ENCODE measurements around the gene GPD2. TPM values are rescaled to one million over a fixed set of nuclear protein-coding genes. Genes with fewer than 3 reads are reported as not detected.

Gene GPD2
- total RNA-seq, 1 experiment from 2014 or later: 58.3 TPM

- H3K9me3 Mint-ChIP-seq (ENCODE audit: unreplicated experiment): no peaks in the 10 kb centered on the region
- TF ChIP-seq CTCF (IDR thresholded peaks at IDR 0.05; ENCODE audit: insufficient read depth in 1 of 2, low read depth in 1 of 2, low read length in 1 of 2, severe bottlenecking in 1 of 2, unreplicated experiment in 1 of 2): no peak
- no peak for DNase-seq
- ChIA-PET POLR2A (no interaction called here), CTCF (no interaction called here)
- no peak overlapping the region for H3K27ac Mint-ChIP-seq (ENCODE audit: unreplicated experiment)
- H3K4me3 Mint-ChIP-seq (ENCODE audit: unreplicated experiment): no peak overlapping the region
- Histone ChIP-seq H3K27me3 (replicated peaks; ENCODE audit: control insufficient read depth, insufficient read depth, low read length) (no peaks in the 10 kb centered on the region), H3K36me3 (ENCODE audit: control insufficient read depth, insufficient read depth, low read length) (no peaks in the 10 kb centered on the region; the same call in 1 of the 2 replicates), H3K4me1 (no peaks in the 10 kb centered on the region), H3K4me3 (ENCODE audit: low read depth, low read length) (no peak overlapping the region), H3K9me3 (no peaks in the 10 kb centered on the region)
- intact Hi-C loops (cut with micrococcal nuclease; ENCODE audit: unreplicated experiment): no loop called here
- H3K27me3 Mint-ChIP-seq (ENCODE audit: insufficient read depth, unreplicated experiment): no peaks in the 10 kb centered on the region
- BruUV-seq (replicated peaks): no TSS peak
- peaks cover 25% of the 10 kb centered on the region for H3K36me3 Mint-ChIP-seq (ENCODE audit: insufficient read depth, unreplicated experiment)
- no peaks in the 10 kb centered on the region for H3K4me1 Mint-ChIP-seq (ENCODE audit: low read depth, unreplicated experiment)
Observed at GRCh38 chr2:156574112-156574511, 137.9 kb downstream of the GPD2 start.

- TF ChIP-seq CTCF (IDR thresholded peaks at IDR 0.05; ENCODE audit: insufficient read depth in 1 of 2, low read depth in 1 of 2, low read length in 1 of 2, severe bottlenecking in 1 of 2, unreplicated experiment in 1 of 2): no peak
- no peak for DNase-seq
- Histone ChIP-seq H3K9me3 (no peaks in the 10 kb centered on the region), H3K27me3 (replicated peaks; ENCODE audit: control insufficient read depth, insufficient read depth, low read length) (no peaks in the 10 kb centered on the region), H3K4me3 (ENCODE audit: low read depth, low read length) (no peak overlapping the region), H3K4me1 (no peaks in the 10 kb centered on the region), H3K36me3 (ENCODE audit: control insufficient read depth, insufficient read depth, low read length) (no peaks in the 10 kb centered on the region; the same call in 1 of the 2 replicates)
- CTCF ChIA-PET: no interaction called here
- H3K36me3 Mint-ChIP-seq (ENCODE audit: insufficient read depth, unreplicated experiment): peaks cover 25% of the 10 kb centered on the region
- H3K4me1 Mint-ChIP-seq (ENCODE audit: low read depth, unreplicated experiment): no peaks in the 10 kb centered on the region
- H3K27me3 Mint-ChIP-seq (ENCODE audit: insufficient read depth, unreplicated experiment): no peaks in the 10 kb centered on the region
- no TSS peak for BruUV-seq (replicated peaks)
- POLR2A ChIA-PET: no interaction called here
- H3K27ac Mint-ChIP-seq (ENCODE audit: unreplicated experiment): no peak overlapping the region
- H3K4me3 Mint-ChIP-seq (ENCODE audit: unreplicated experiment): no peak overlapping the region
- no peaks in the 10 kb centered on the region for H3K9me3 Mint-ChIP-seq (ENCODE audit: unreplicated experiment)
- intact Hi-C loops (cut with micrococcal nuclease; ENCODE audit: unreplicated experiment): no loop called here
Observed at GRCh38 chr2:156576005-156576404, 139.8 kb downstream of the GPD2 start.

GRCh38 chr2:156580501-156580900, 144.3 kb downstream of the GPD2 start:
- ChIA-PET CTCF (no interaction called here), POLR2A (no interaction called here)
- no peaks in the 10 kb centered on the region for H3K9me3 Mint-ChIP-seq (ENCODE audit: unreplicated experiment)
- Histone ChIP-seq H3K27me3 (replicated peaks; ENCODE audit: control insufficient read depth, insufficient read depth, low read length) (no peaks in the 10 kb centered on the region), H3K9me3 (no peaks in the 10 kb centered on the region), H3K4me3 (ENCODE audit: low read depth, low read length) (no peak overlapping the region), H3K36me3 (ENCODE audit: control insufficient read depth, insufficient read depth, low read length) (no peaks in the 10 kb centered on the region; the same call in 1 of the 2 replicates), H3K4me1 (no peaks in the 10 kb centered on the region)
- no peaks in the 10 kb centered on the region for H3K27me3 Mint-ChIP-seq (ENCODE audit: insufficient read depth, unreplicated experiment)
- no TSS peak for BruUV-seq (replicated peaks)
- no peak overlapping the region for H3K27ac Mint-ChIP-seq (ENCODE audit: unreplicated experiment)
- no peak for DNase-seq
- H3K4me1 Mint-ChIP-seq (ENCODE audit: low read depth, unreplicated experiment): no peaks in the 10 kb centered on the region
- no peak overlapping the region for H3K4me3 Mint-ChIP-seq (ENCODE audit: unreplicated experiment)
- intact Hi-C loops (cut with micrococcal nuclease; ENCODE audit: unreplicated experiment): loop anchor here (10.0 kb wide), 1 partner anchor 386 kb away; no protein-coding TSS in a partner anchor
- peaks cover 12% of the 10 kb centered on the region for H3K36me3 Mint-ChIP-seq (ENCODE audit: insufficient read depth, unreplicated experiment)
- no peak for TF ChIP-seq CTCF (IDR thresholded peaks at IDR 0.05; ENCODE audit: insufficient read depth in 1 of 2, low read depth in 1 of 2, low read length in 1 of 2, severe bottlenecking in 1 of 2, unreplicated experiment in 1 of 2)

Measured in Caco-2 (cell line).